HL-60 (cell line): Measurements from ENCODE around the gene RALY.

ENCODE experiments used
- CTCF ChIP-seq: IDR thresholded peaks from one replicate; pipeline ENCODE4 v1.5.1; 2011; ENCODE audit warnings: low read length, control low read depth, inconsistent platforms; ENCODE audit not compliant: insufficient read depth
- GABPA ChIP-seq: IDR thresholded peaks from 2 replicates; pipeline ENCODE4 v1.6.1; 2012; ENCODE audit warnings: low read depth
- POLR2AphosphoS5 ChIP-seq: IDR thresholded peaks from 2 replicates; pipeline ENCODE4 v1.6.1; 2012; ENCODE audit warnings: low read depth
- REST ChIP-seq: IDR thresholded peaks from 2 replicates; pipeline ENCODE4 v1.6.1; 2012; ENCODE audit warnings: low read depth; ENCODE audit not compliant: insufficient replicate concordance
- SPI1 ChIP-seq: IDR thresholded peaks from 2 replicates; pipeline ENCODE4 v1.6.1; 2012; ENCODE audit warnings: low read depth, mild to moderate bottlenecking, borderline replicate concordance

- TF ChIP-seq CTCF (no peak), GABPA (no peak), POLR2AphosphoS5 (no peak), SPI1 (no peak), REST (no peak)
Measured at GRCh38 chr20:33977535-33977934, 16.2 kb upstream of the RALY start.
